BE2C (cell line): ENCODE results near the gene DPYD.

Source experiments
- DNase-seq: peaks from one replicate; pipeline ENCODE4 v3.0.0-alpha.2; 2020
- H3K27me3 ChIP-seq: fragments of 250-450 bp; sonication (Bioruptor Pico); 2 replicates; pipeline ENCODE4 v1.5.1; 2020; ENCODE audit warnings: mild to moderate bottlenecking
- H3K36me3 ChIP-seq: fragments of 250-450 bp; sonication (Bioruptor Pico); 2 replicates; pipeline ENCODE4 v1.5.1; 2020; ENCODE audit warnings: mild to moderate bottlenecking
- H3K4me1 ChIP-seq: fragments of 250-450 bp; sonication (Bioruptor Pico); 2 replicates; pipeline ENCODE4 v1.5.1; 2020
- H3K4me3 ChIP-seq: 2 replicates; pipeline ENCODE4 v1.5.1; 2011; ENCODE audit warnings: low read depth, low read length
- H3K9me3 ChIP-seq: fragments of 250-450 bp; sonication (Bioruptor Pico); 2 replicates; pipeline ENCODE4 v1.5.1; 2020
- CTCF ChIP-seq: IDR thresholded peaks from 2 replicates; pipeline ENCODE4 v1.5.1; 2012; ENCODE audit warnings: mild to moderate bottlenecking, low read depth, low read length

The DPYD gene

GRCh38 chr1:97814804-97815203, 106.0 kb downstream of the DPYD start:
- DNase-seq = no peak
- H3K27me3 ChIP-seq = no peaks in the 10 kb centered on the region
- H3K4me1 ChIP-seq = peaks cover 12% of the 10 kb centered on the region
- H3K4me3 ChIP-seq = no peak overlapping the region
- no peaks in the 10 kb centered on the region for H3K9me3 ChIP-seq
- no peak for TF ChIP-seq CTCF
- H3K36me3 ChIP-seq = no peaks in the 10 kb centered on the region

GRCh38 chr1:97814121-97814520, 106.7 kb downstream of the DPYD start:
- no peak for TF ChIP-seq CTCF
- H3K36me3 ChIP-seq = no peaks in the 10 kb centered on the region
- no peaks in the 10 kb centered on the region for H3K27me3 ChIP-seq
- H3K4me1 ChIP-seq = peaks cover 12% of the 10 kb centered on the region
- no peak for DNase-seq
- no peak overlapping the region for H3K4me3 ChIP-seq
- no peaks in the 10 kb centered on the region for H3K9me3 ChIP-seq

- Histone ChIP-seq H3K4me1 (peaks cover 8% of the 10 kb centered on the region), H3K27me3 (no peaks in the 10 kb centered on the region), H3K4me3 (no peak overlapping the region), H3K36me3 (no peaks in the 10 kb centered on the region), H3K9me3 (no peaks in the 10 kb centered on the region)
- DNase-seq = no peak
- no peak for TF ChIP-seq CTCF
Observed at GRCh38 chr1:97812076-97812475, 108.8 kb downstream of the DPYD start.

GRCh38 chr1:97806996-97807520, 113.8 kb downstream of the DPYD start:
- Histone ChIP-seq H3K4me1 (peaks cover 4% of the 10 kb centered on the region), H3K36me3 (no peaks in the 10 kb centered on the region), H3K9me3 (no peaks in the 10 kb centered on the region), H3K4me3 (no peak overlapping the region), H3K27me3 (no peaks in the 10 kb centered on the region)
- no peak for DNase-seq
- TF ChIP-seq CTCF = no peak

GRCh38 chr1:97806326-97806725, 114.5 kb downstream of the DPYD start:
- H3K36me3 ChIP-seq = no peaks in the 10 kb centered on the region
- DNase-seq = no peak
- no peaks in the 10 kb centered on the region for H3K27me3 ChIP-seq
- no peak overlapping the region for H3K4me3 ChIP-seq
- H3K4me1 ChIP-seq = peaks cover 2% of the 10 kb centered on the region
- no peaks in the 10 kb centered on the region for H3K9me3 ChIP-seq
- no peak for TF ChIP-seq CTCF

GRCh38 chr1:97805093-97805492, 115.7 kb downstream of the DPYD start:
- no peaks in the 10 kb centered on the region for H3K9me3 ChIP-seq
- H3K4me1 ChIP-seq = peaks cover 2% of the 10 kb centered on the region
- H3K27me3 ChIP-seq = no peaks in the 10 kb centered on the region
- H3K36me3 ChIP-seq = no peaks in the 10 kb centered on the region
- DNase-seq = no peak
- H3K4me3 ChIP-seq = no peak overlapping the region
- no peak for TF ChIP-seq CTCF
